NOMO-1 treated with dmso at 0.1 percent for 144 hours (cell line): ENCODE results near the gene ASPN.
A peak's percentile ranks its signal among the peaks of the same experiment; 100 is the strongest.
"Not testable (repeated sequence)": the region's sequence is repeated elsewhere in the genome, so short reads cannot be mapped to it uniquely, and the experiment has no call there.

Experiments used
- DNase-seq: peaks from one replicate; lab custom pipeline; 2025; ENCODE audit not compliant: unreplicated experiment; lab: John Stamatoyannopoulos, UW

ASPN gene

DNA sequence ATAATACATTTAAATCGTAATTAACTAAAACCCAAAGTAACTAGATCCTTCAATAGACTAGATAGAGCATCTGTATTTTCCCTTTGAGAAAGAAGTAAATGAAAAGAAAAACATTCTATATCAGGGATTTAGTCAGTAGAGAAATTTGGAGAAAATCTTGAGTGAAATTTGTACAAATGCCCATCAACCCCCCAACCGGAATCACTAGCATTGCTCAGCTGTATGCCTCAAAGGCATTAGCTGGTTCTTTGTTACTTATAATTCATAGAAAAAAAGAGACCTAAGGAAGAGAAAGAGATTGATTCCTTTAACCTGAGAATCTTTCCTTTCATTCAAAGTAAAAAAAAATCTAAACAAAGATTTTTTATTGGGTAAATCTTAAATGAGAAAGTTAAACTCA lies 58.7 kb downstream of the ASPN start:
- DNase-seq, result no peak

DNA sequence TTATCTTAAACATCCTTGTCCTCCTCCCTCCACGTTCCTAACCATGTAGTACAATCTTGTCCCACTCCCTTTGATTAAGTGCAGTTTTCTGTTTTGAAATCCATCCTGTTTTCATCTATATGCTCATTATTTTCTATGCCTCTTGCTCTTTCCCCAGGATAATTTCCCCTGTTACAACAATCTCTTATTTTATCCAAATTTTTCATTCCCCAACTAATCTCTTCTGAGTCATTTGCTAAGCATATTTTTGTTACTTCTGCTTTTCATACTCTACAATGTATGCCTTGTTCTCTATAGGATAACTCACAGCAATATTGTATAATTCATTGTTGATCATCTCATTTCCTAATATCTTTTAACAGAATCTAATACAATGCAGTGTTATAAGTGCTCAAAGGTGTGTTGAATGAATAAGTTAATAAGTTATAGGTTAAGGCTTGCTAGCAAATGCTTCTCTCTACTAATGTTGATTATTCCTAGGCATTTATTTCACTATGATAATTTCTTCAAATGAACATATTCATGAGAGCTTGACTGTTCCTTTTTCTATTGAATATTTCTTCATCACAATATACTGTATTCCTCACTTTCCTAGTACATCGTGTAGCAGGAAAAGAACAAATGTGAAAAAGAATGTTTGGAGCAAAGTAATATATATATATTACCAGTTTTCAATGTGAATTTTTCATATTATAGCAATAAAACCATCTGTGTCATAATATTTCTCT lies 59.5 kb downstream of the ASPN start:
- DNase-seq, result no peak

DNA sequence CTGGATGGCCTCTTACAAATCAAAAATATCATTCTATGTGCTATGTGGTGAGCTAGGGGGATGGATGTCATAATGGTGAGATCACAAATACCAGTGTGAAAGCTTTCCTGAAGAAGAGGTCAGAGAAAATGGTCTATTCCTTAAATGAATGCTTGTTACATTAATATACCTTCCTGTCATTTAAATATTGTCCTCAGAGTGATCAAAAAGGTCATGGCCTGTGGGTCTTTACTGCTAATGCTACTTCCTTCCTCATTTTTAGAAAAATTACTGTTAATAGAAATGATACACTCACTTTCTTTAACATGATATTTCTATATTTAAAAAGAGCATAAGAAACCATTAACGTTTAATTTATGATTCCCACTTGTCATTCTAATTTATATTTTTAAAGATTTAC lies 67.7 kb downstream of the ASPN start:
- no peak for DNase-seq

DNA sequence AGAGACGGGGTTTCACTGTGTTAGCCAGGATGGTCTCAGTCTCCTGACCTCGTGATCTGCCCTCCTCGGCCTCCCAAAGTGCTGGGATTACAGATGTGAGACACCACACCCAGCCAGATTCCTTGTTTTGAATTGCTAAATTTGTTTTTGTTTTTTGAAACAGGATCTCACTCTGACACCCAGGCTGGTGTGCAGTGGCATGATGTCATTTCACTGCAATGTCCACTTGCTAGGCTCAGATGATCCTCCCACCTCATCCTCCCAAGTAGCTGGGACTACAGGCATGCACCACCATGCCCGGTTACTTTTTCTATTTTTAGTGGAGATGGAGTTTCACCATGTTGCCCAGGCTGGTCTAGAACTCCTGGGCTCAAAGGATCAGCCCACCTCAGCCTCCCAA lies 71.1 kb downstream of the ASPN start:
- DNase-seq, result not testable (repeated sequence)

DNA sequence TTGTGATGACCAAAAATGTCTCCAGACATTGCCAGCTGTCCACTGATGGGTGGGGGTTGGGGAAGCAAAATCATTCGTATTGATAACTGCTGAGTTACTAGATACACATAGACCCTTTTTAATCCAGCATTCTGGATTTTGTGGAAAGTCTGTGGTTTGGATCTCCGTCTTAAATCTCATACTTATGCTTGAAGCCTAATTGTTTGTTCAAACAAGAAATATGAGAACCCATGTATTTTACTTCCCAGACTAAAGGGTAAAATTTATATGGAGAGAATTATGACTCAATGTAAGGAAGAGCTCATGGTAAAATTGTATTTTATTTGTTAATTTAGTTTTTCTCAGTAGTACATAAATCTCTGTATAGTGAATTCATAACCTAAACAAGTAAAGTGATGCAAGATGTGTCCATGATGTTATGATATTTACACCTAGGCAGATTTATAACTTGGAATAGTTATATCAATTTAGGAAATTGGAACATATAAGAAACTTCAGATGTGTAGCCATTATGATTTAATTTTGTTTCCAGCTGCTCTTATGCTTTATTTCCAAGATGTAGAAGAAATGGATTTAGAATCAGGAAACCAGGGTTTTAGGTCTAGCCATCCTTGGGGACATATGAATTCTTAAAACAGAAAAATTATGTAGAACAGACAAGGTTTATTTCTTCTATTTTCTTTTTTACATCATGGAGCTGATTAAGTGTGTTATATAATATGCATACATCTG lies 73.4 kb downstream of the ASPN start:
- no peak for DNase-seq

DNA sequence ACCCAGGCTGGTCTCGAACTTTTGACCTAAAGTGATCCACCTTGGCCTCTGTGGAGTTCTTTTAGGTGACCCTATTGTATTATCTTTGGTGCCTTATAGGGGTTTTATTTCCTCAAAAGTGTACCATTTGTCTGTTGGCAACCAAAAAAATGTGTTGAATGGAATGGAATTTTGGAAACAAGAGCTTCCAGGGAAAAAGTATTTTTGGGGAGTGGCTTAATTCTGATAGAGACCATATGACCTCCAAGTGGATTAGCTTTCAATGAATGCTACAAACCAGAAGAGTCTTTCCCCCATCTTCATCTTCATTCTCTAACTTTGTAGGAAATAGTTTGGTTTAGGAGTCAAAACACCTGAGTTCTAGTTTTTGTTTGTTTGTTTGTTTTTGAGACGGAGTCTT lies 74.5 kb downstream of the ASPN start:
- DNase-seq, result no peak

DNA sequence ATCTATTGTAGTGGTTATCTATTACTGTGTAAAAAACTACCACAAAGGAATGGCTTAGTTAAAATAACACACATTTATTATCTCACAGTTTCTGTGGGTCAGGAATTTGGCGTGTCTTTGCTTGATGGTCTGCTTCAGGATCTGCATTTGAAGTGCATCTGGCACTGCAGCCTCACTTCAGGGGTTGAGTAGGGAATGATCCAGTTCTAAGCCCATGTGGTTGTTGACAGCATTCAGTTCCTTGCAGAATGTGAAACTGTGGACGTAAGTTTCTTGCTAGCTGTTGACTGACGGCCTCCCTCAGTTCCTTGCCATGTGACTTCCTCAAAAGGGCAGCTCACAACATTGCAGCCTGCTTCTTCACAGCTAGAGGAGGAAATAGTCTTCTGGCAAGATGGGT lies 75.8 kb downstream of the ASPN start:
- peak; percentile 75 for DNase-seq
